ENCODE measurements around the gene CCR2.
"Not testable (repeated sequence)": the region's sequence is repeated elsewhere in the genome, so short reads cannot be mapped to it uniquely, and the experiment has no call there.

CCR2 gene

GRCh38 chr3:46383951-46384330, 30.0 kb downstream of the CCR2 start:
- whole genome bisulfite sequencing: 82% methylated on average over 5 of the region's 5 CpGs
- Histone ChIP-seq H3K79me1 (replicated peaks; ENCODE audit: low read length, poor library complexity, severe bottlenecking) (no peaks in the 10 kb centered on the region), H4K8ac (ENCODE audit: low read length) (no peak overlapping the region)

GRCh38 chr3:46386205-46386604, 32.3 kb downstream of the CCR2 start:
- WGBS: 24% methylated on average over 4 of the region's 4 CpGs
- Histone ChIP-seq H3K9ac (ENCODE audit: low read length) (peak overlapping the region; percentile 34), H3K4me2 (ENCODE audit: low read length, poor library complexity, severe bottlenecking) (no peak overlapping the region), H3K79me1 (replicated peaks; ENCODE audit: low read length, poor library complexity, severe bottlenecking) (no peaks in the 10 kb centered on the region), H4K8ac (ENCODE audit: low read length) (peak overlapping the region; percentile 19), H3K9me3 (ENCODE audit: control insufficient read depth, low read length) (no peaks in the 10 kb centered on the region), H3K4me3 (ENCODE audit: insufficient read depth in 1 of 2, low read depth in 1 of 2, low read length in 2 of 2) (no peak overlapping the region), H3K27ac (ENCODE audit: low read length, poor library complexity, severe bottlenecking) (no peak overlapping the region), H2AK5ac (ENCODE audit: low read length, severe bottlenecking) (no peak overlapping the region), H3K27me3 (ENCODE audit: control insufficient read depth in 1 of 2, insufficient read depth in 1 of 2, low read length in 2 of 2) (peaks cover 11 to 28% of the 10 kb centered on the region in 2 experiments), H3K4ac (ENCODE audit: low read depth in 1 of 2, low read length in 2 of 2) (no peak overlapping the region), H2AFZ (ENCODE audit: low read depth, low read length) (no peak overlapping the region), H4K91ac (ENCODE audit: low read length) (no peak overlapping the region), H3K14ac (ENCODE audit: low read length in 2 of 2) (no peak overlapping the region), H2BK15ac (ENCODE audit: low read depth, poor library complexity, severe bottlenecking) (no peak overlapping the region), H2BK12ac (ENCODE audit: low read length in 2 of 2) (no peak overlapping the region), H3K4me1 (ENCODE audit: control insufficient read depth, insufficient read depth, low read depth, low read length) (no peaks in the 10 kb centered on the region), H3K18ac (ENCODE audit: low read depth in 1 of 2, low read length in 2 of 2) (no peak overlapping the region), H3K23ac (ENCODE audit: low read length in 2 of 2) (no peak overlapping the region), H3K36me3 (ENCODE audit: control insufficient read depth in 1 of 2, insufficient read depth in 2 of 2, low read depth in 1 of 2, low read length in 2 of 2) (no peaks in the 10 kb centered on the region), H2BK5ac (ENCODE audit: low read depth, low read length, poor library complexity, severe bottlenecking) (no peak overlapping the region), H2BK120ac (ENCODE audit: low read depth, low read length) (no peak overlapping the region)
- peak; percentile 55 for DNase-seq

More at GRCh38 chr3:46383951-46384330, 30.0 kb downstream of the CCR2 start:
- Histone ChIP-seq H3K4me1 (ENCODE audit: control insufficient read depth, insufficient read depth, low read depth, low read length) (no peaks in the 10 kb centered on the region), H3K9me3 (ENCODE audit: control insufficient read depth, low read length) (no peaks in the 10 kb centered on the region), H3K4me2 (ENCODE audit: low read length, poor library complexity, severe bottlenecking) (no peak overlapping the region), H3K4ac (ENCODE audit: low read depth in 1 of 2, low read length in 2 of 2) (no peak overlapping the region), H3K27me3 (ENCODE audit: control insufficient read depth in 1 of 2, insufficient read depth in 1 of 2, low read length in 2 of 2) (peaks cover 4 to 28% of the 10 kb centered on the region in 2 experiments), H3K18ac (ENCODE audit: low read depth in 1 of 2, low read length in 2 of 2) (no peak overlapping the region), H2AK5ac (ENCODE audit: low read length, severe bottlenecking) (no peak overlapping the region), H3K14ac (ENCODE audit: low read length in 2 of 2) (no peak overlapping the region), H2AFZ (ENCODE audit: low read depth, low read length) (no peak overlapping the region), H2BK5ac (ENCODE audit: low read depth, low read length, poor library complexity, severe bottlenecking) (no peak overlapping the region), H2BK120ac (ENCODE audit: low read depth, low read length) (no peak overlapping the region), H3K4me3 (ENCODE audit: insufficient read depth in 1 of 2, low read depth in 1 of 2, low read length in 2 of 2) (no peak overlapping the region), H3K9ac (ENCODE audit: low read length) (no peak overlapping the region), H3K23ac (ENCODE audit: low read length in 2 of 2) (no peak overlapping the region), H3K27ac (ENCODE audit: low read length, poor library complexity, severe bottlenecking) (no peak overlapping the region), H2BK15ac (ENCODE audit: low read depth, poor library complexity, severe bottlenecking) (no peak overlapping the region), H2BK12ac (ENCODE audit: low read length in 2 of 2) (no peak overlapping the region), H3K36me3 (ENCODE audit: control insufficient read depth in 1 of 2, insufficient read depth in 2 of 2, low read depth in 1 of 2, low read length in 2 of 2) (no peaks in the 10 kb centered on the region), H4K91ac (ENCODE audit: low read length) (no peak overlapping the region)
- no peak for DNase-seq

- not testable (repeated sequence) for H3K79me1 ChIP-seq (replicated peaks; ENCODE audit: low read length, poor library complexity, severe bottlenecking); H2BK12ac ChIP-seq (ENCODE audit: low read length in 2 of 2); H3K4me2 ChIP-seq (ENCODE audit: low read length, poor library complexity, severe bottlenecking); H2BK5ac ChIP-seq (ENCODE audit: low read depth, low read length, poor library complexity, severe bottlenecking); H3K18ac ChIP-seq (ENCODE audit: low read depth in 1 of 2, low read length in 2 of 2); H2AFZ ChIP-seq (ENCODE audit: low read depth, low read length); H2AK5ac ChIP-seq (ENCODE audit: low read length, severe bottlenecking); H3K36me3 ChIP-seq (ENCODE audit: control insufficient read depth in 1 of 2, insufficient read depth in 2 of 2, low read depth in 1 of 2, low read length in 2 of 2); H3K23ac ChIP-seq (ENCODE audit: low read length in 2 of 2); DNase-seq; H3K4ac ChIP-seq (ENCODE audit: low read depth in 1 of 2, low read length in 2 of 2); H3K27ac ChIP-seq (ENCODE audit: low read length, poor library complexity, severe bottlenecking); H3K14ac ChIP-seq (ENCODE audit: low read length in 2 of 2); H3K9me3 ChIP-seq (ENCODE audit: control insufficient read depth, low read length); H2BK15ac ChIP-seq (ENCODE audit: low read depth, poor library complexity, severe bottlenecking); H3K4me3 ChIP-seq (ENCODE audit: insufficient read depth in 1 of 2, low read depth in 1 of 2, low read length in 2 of 2); H4K8ac ChIP-seq (ENCODE audit: low read length); H4K91ac ChIP-seq (ENCODE audit: low read length); H3K9ac ChIP-seq (ENCODE audit: low read length); H3K4me1 ChIP-seq (ENCODE audit: control insufficient read depth, insufficient read depth, low read depth, low read length); H2BK120ac ChIP-seq (ENCODE audit: low read depth, low read length)
- WGBS: 93% methylated on average over 4 of the region's 4 CpGs
- peaks cover 14 to 17% of the 10 kb centered on the region in 2 experiments for H3K27me3 ChIP-seq (ENCODE audit: control insufficient read depth in 1 of 2, insufficient read depth in 1 of 2, low read length in 2 of 2)
Measured at GRCh38 chr3:46388847-46389246, 34.9 kb downstream of the CCR2 start.

- H3K9me3 ChIP-seq (ENCODE audit: control insufficient read depth, low read length): no peaks in the 10 kb centered on the region
- H3K18ac ChIP-seq (ENCODE audit: low read depth in 1 of 2, low read length in 2 of 2): no peak overlapping the region
- H3K27ac ChIP-seq (ENCODE audit: low read length, poor library complexity, severe bottlenecking): no peak overlapping the region
- no peak overlapping the region for H2AK5ac ChIP-seq (ENCODE audit: low read length, severe bottlenecking)
- no peak overlapping the region for H2BK12ac ChIP-seq (ENCODE audit: low read length in 2 of 2)
- H2BK120ac ChIP-seq (ENCODE audit: low read depth, low read length): no peak overlapping the region
- no peak overlapping the region for H2AFZ ChIP-seq (ENCODE audit: low read depth, low read length)
- no peak overlapping the region for H4K91ac ChIP-seq (ENCODE audit: low read length)
- H3K36me3 ChIP-seq (ENCODE audit: control insufficient read depth in 1 of 2, insufficient read depth in 2 of 2, low read depth in 1 of 2, low read length in 2 of 2): no peaks in the 10 kb centered on the region
- no peak overlapping the region for H2BK15ac ChIP-seq (ENCODE audit: low read depth, poor library complexity, severe bottlenecking)
- peaks cover 2% of the 10 kb centered on the region for H3K4me1 ChIP-seq (ENCODE audit: control insufficient read depth, insufficient read depth, low read depth, low read length)
- H3K4ac ChIP-seq (ENCODE audit: low read depth in 1 of 2, low read length in 2 of 2): no peak overlapping the region
- H3K4me3 ChIP-seq (ENCODE audit: insufficient read depth in 1 of 2, low read depth in 1 of 2, low read length in 2 of 2): no peak overlapping the region
- no peaks in the 10 kb centered on the region for H3K79me1 ChIP-seq (replicated peaks; ENCODE audit: low read length, poor library complexity, severe bottlenecking)
- DNase-seq: no peak
- H3K27me3 ChIP-seq (ENCODE audit: control insufficient read depth in 1 of 2, insufficient read depth in 1 of 2, low read length in 2 of 2): peaks cover 14 to 16% of the 10 kb centered on the region in 2 experiments
- no peak overlapping the region for H4K8ac ChIP-seq (ENCODE audit: low read length)
- no peak overlapping the region for H3K4me2 ChIP-seq (ENCODE audit: low read length, poor library complexity, severe bottlenecking)
- H3K9ac ChIP-seq (ENCODE audit: low read length): no peak overlapping the region
- H3K14ac ChIP-seq (ENCODE audit: low read length in 2 of 2): no peak overlapping the region
- H3K23ac ChIP-seq (ENCODE audit: low read length in 2 of 2): no peak overlapping the region
- H2BK5ac ChIP-seq (ENCODE audit: low read depth, low read length, poor library complexity, severe bottlenecking): no peak overlapping the region
- WGBS: 76% methylated on average over 6 of the region's 6 CpGs
Measured at GRCh38 chr3:46389306-46389705, 35.4 kb downstream of the CCR2 start.
